C4-2B (cell line): ENCODE data around the gene MTMR3.
A peak's percentile ranks its signal among the peaks of the same experiment; 100 is the strongest.

Experiments used
- H3K27ac ChIP-seq: fragments of 450-650 bp; 2 replicates; pipeline ENCODE4 v1.5.1; 2017
- CTCF ChIP-seq: fragments of 450-650 bp; conservative IDR thresholded peaks from 2 replicates; pipeline ENCODE4 v1.5.1; 2017; ENCODE audit warnings: mild to moderate bottlenecking
- ZFX ChIP-seq: fragments of 450-650 bp; IDR thresholded peaks from 2 replicates; pipeline ENCODE4 v1.6.1; 2017

Gene MTMR3

GRCh38 chr22:30020511-30020910, 137.5 kb downstream of the MTMR3 start:
- H3K27ac ChIP-seq = no peak overlapping the region

GRCh38 chr22:30021338-30021737, 138.4 kb downstream of the MTMR3 start:
- peak overlapping the region; percentile 2; the same call in 1 of the 2 replicates for H3K27ac ChIP-seq
- TF ChIP-seq ZFX = no peak
- no peak for TF ChIP-seq CTCF

More at GRCh38 chr22:30020511-30020910, 137.5 kb downstream of the MTMR3 start:
- TF ChIP-seq CTCF = no peak
- TF ChIP-seq ZFX = no peak

GRCh38 chr22:30021881-30022619, 139.1 kb downstream of the MTMR3 start:
- TF ChIP-seq ZFX (no peak), CTCF (no peak)
- H3K27ac ChIP-seq = peak overlapping the region; percentile 2

GRCh38 chr22:30023099-30023660, 140.2 kb downstream of the MTMR3 start:
- TF ChIP-seq CTCF (no peak), ZFX (no peak)
- no peak overlapping the region for H3K27ac ChIP-seq

- H3K27ac ChIP-seq = no peak overlapping the region
- TF ChIP-seq ZFX = no peak
Measured at GRCh38 chr22:30024231-30024630, 141.3 kb downstream of the MTMR3 start.

GRCh38 chr22:30025221-30025620, 142.2 kb downstream of the MTMR3 start:
- TF ChIP-seq CTCF = no peak
- no peak for TF ChIP-seq ZFX
- H3K27ac ChIP-seq = no peak overlapping the region

- H3K27ac ChIP-seq = no peak overlapping the region
- TF ChIP-seq ZFX (no peak), CTCF (no peak)
Measured at GRCh38 chr22:30026756-30027155, 143.8 kb downstream of the MTMR3 start.

- H3K27ac ChIP-seq = no peak overlapping the region
- TF ChIP-seq ZFX = no peak
Measured at GRCh38 chr22:30027169-30027568, 144.2 kb downstream of the MTMR3 start.
